Kidney tubule cell (primary cell): ENCODE results near the gene PPTC7.
A peak's percentile ranks its signal among the peaks of the same experiment; 100 is the strongest.
"Not testable (repeated sequence)": the region's sequence is repeated elsewhere in the genome, so short reads cannot be mapped to it uniquely, and the experiment has no call there.

Source experiments
- DNase-seq: peaks from one replicate; pipeline ENCODE4 v3.0.0-alpha.2; 2018; ENCODE audit warnings: low spot score

The PPTC7 gene

GRCh38 chr12:110583137-110584059, at the start of gene PPTC7:
PPTC7 (minus strand) TSS chr12:110583318; CDS start chr12:110583031, 287 bp downstream.
- peak; percentile 94 for DNase-seq

GRCh38 chr12:110627500-110628195, 44.5 kb upstream of the PPTC7 start:
- DNase-seq, result no peak

- no peak for DNase-seq
Observed at GRCh38 chr12:110622582-110622981, 39.5 kb upstream of the PPTC7 start.

- DNase-seq, result no peak
Observed at GRCh38 chr12:110619534-110619953, 36.4 kb upstream of the PPTC7 start.

- DNase-seq, result no peak
Observed at GRCh38 chr12:110616471-110617115, 33.5 kb upstream of the PPTC7 start.

- no peak for DNase-seq
Observed at GRCh38 chr12:110615171-110615570, 32.1 kb upstream of the PPTC7 start.

- DNase-seq, result peak; percentile 97
Observed at GRCh38 chr12:110613771-110614684, 30.9 kb upstream of the PPTC7 start, which contains the start of gene TCTN1. TCTN1 (plus strand) TSS chr12:110614129; CDS start chr12:110614183, 54 bp downstream.

GRCh38 chr12:110613071-110613770, 30.1 kb upstream of the PPTC7 start:
- no peak for DNase-seq

- DNase-seq, result no peak
Observed at GRCh38 chr12:110606253-110606611, 23.1 kb upstream of the PPTC7 start.

GRCh38 chr12:110602085-110602814, 19.1 kb upstream of the PPTC7 start:
- DNase-seq, result peak; percentile 61

- peak; percentile 51 for DNase-seq
Observed at GRCh38 chr12:110600254-110600653, 17.1 kb upstream of the PPTC7 start.

GRCh38 chr12:110599334-110599733, 16.2 kb upstream of the PPTC7 start:
- no peak for DNase-seq

GRCh38 chr12:110597885-110598284, 14.8 kb upstream of the PPTC7 start:
- DNase-seq, result no peak

GRCh38 chr12:110592919-110593318, 9.8 kb upstream of the PPTC7 start:
- not testable (repeated sequence) for DNase-seq

GRCh38 chr12:110592078-110592477, 9.0 kb upstream of the PPTC7 start:
- no peak for DNase-seq

GRCh38 chr12:110591451-110592051, 8.4 kb upstream of the PPTC7 start:
- DNase-seq, result no peak

GRCh38 chr12:110590806-110591326, 7.7 kb upstream of the PPTC7 start:
- DNase-seq, result peak; percentile 33

- DNase-seq, result no peak
Observed at GRCh38 chr12:110590059-110590458, 6.9 kb upstream of the PPTC7 start.

- not testable (repeated sequence) for DNase-seq
Observed at GRCh38 chr12:110587102-110587501, 4.0 kb upstream of the PPTC7 start.
